KMS-11 (cell line): ENCODE measurements around the gene CAGE1.

Experiments used
- H2AFZ ChIP-seq: fragments of 200-600 bp; sonication (generic); 2 replicates; pipeline ENCODE4 v1.6.1; 2016; ENCODE audit warnings: antibody characterized with exemption, mixed run types, low read depth
- H3K27ac ChIP-seq: fragments of 200-600 bp; sonication (generic); 2 replicates; pipeline ENCODE4 v1.6.1; 2016; ENCODE audit warnings: mild to moderate bottlenecking, mixed run types
- H3K27me3 ChIP-seq: fragments of 200-600 bp; sonication (generic); 2 replicates; pipeline ENCODE4 v1.6.1; 2017; ENCODE audit warnings: mild to moderate bottlenecking, low read depth, mixed run types, moderate library complexity; ENCODE audit not compliant: insufficient read depth
- H3K36me3 ChIP-seq: fragments of 200-600 bp; sonication (generic); 2 replicates; pipeline ENCODE4 v1.6.1; 2017; ENCODE audit warnings: mild to moderate bottlenecking, mixed run types; ENCODE audit not compliant: insufficient read depth
- H3K4me1 ChIP-seq: fragments of 200-600 bp; sonication (generic); 2 replicates; pipeline ENCODE4 v1.6.1; 2016; ENCODE audit warnings: mild to moderate bottlenecking, low read depth, mixed run types; ENCODE audit not compliant: poor library complexity, severe bottlenecking
- H3K4me2 ChIP-seq: fragments of 200-600 bp; sonication (generic); 2 replicates; pipeline ENCODE4 v1.7.0; 2016; ENCODE audit warnings: mild to moderate bottlenecking, mixed run types
- H3K4me3 ChIP-seq: fragments of 200-600 bp; sonication (generic); IDR thresholded peaks from 2 replicates; pipeline ENCODE4 v1.6.1; 2017; ENCODE audit warnings: low read depth, low read length, mixed read lengths; ENCODE audit not compliant: insufficient read depth
- H3K79me2 ChIP-seq: fragments of 200-600 bp; sonication (generic); 2 replicates; pipeline ENCODE4 v1.6.1; 2016; ENCODE audit warnings: low read depth, mixed run types; ENCODE audit not compliant: insufficient read depth
- H3K9ac ChIP-seq: fragments of 200-600 bp; sonication (generic); 2 replicates; pipeline ENCODE4 v1.6.1; 2016; ENCODE audit warnings: mild to moderate bottlenecking, mixed run types
- H4K20me1 ChIP-seq: fragments of 200-600 bp; sonication (generic); 2 replicates; pipeline ENCODE4 v1.6.1; 2016; ENCODE audit warnings: mild to moderate bottlenecking, mixed run types; ENCODE audit not compliant: insufficient read depth
- TF ChIP-seq, protein P1 (sequence below): fragments of 200-600 bp; sonication (generic); conservative IDR thresholded peaks from 2 replicates; pipeline ENCODE4 v1.6.1; 2017; ENCODE audit warnings: low read depth, mild to moderate bottlenecking, antibody characterized with exemption, low read length, moderate library complexity, mixed read lengths

Gene CAGE1

DNA sequence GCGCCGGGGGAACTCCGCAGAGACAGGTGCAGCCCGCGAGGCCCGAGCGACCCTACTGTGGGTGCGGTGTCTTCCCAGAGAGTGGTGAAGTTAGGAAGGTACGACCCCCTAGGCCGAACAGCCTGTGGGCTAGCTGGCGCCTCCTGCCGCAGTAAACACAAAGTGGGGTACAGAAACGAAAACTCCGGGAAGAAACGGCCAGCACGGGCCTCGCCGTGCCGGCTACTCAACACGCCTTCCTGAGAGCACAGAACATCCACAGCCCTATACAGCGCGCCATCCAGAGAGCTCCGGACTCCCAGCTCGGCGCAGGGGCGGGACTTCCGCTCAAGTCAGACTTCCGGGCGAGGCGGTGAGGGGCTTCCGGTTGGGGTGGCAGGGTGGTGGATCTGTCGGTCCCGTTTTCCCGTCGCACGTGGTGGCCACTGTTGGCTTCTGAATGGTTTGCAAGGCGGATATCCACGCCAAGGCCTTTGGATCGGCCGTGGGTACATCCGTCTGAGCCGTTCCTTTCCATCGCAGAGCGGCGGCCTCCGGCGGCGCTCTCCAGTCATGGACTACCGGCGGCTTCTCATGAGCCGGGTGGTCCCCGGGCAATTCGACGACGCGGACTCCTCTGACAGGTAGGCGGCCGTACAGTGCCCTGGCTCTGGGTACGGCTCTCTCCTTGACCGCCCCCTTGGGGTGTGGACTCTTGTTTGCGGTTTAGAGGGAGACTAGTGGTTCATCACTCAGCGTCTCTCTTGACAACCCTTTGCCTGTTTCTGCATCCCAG is at the start of gene CAGE1, which contains the start of gene RIOK1:
Gene CAGE1, minus strand, starts transcription at position 292 of the 775 bp plus-strand sequence. CDS start 2,569 bp downstream, outside the sequence.
Gene RIOK1, plus strand, starts transcription at position 358 of the 775 bp plus-strand sequence. Its CDS starts 195 bp downstream, at position 553.
- no peaks in the 10 kb centered on the region for H3K36me3 ChIP-seq
- no peaks in the 10 kb centered on the region for H3K27me3 ChIP-seq
- peak within 1 kb of the TSS; percentile 94 for H3K4me2 ChIP-seq
- H2AFZ ChIP-seq = peak within 1 kb of the TSS; percentile 55
- peak within 1 kb of the TSS; percentile 91 for H3K9ac ChIP-seq
- peak within 1 kb of the TSS; percentile 94 for H3K27ac ChIP-seq
- TF ChIP-seq, protein P1, sequence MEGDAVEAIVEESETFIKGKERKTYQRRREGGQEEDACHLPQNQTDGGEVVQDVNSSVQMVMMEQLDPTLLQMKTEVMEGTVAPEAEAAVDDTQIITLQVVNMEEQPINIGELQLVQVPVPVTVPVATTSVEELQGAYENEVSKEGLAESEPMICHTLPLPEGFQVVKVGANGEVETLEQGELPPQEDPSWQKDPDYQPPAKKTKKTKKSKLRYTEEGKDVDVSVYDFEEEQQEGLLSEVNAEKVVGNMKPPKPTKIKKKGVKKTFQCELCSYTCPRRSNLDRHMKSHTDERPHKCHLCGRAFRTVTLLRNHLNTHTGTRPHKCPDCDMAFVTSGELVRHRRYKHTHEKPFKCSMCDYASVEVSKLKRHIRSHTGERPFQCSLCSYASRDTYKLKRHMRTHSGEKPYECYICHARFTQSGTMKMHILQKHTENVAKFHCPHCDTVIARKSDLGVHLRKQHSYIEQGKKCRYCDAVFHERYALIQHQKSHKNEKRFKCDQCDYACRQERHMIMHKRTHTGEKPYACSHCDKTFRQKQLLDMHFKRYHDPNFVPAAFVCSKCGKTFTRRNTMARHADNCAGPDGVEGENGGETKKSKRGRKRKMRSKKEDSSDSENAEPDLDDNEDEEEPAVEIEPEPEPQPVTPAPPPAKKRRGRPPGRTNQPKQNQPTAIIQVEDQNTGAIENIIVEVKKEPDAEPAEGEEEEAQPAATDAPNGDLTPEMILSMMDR = 0 out of 2 replicates have a peak, but pooled peaks have one; percentile 26
- peaks cover 24% of the 10 kb centered on the region for H3K4me1 ChIP-seq
- no peaks in the 10 kb centered on the region for H4K20me1 ChIP-seq
- H3K4me3 ChIP-seq = no peak within 1 kb of the TSS
- peaks cover 32% of the 10 kb centered on the region for H3K79me2 ChIP-seq

DNA sequence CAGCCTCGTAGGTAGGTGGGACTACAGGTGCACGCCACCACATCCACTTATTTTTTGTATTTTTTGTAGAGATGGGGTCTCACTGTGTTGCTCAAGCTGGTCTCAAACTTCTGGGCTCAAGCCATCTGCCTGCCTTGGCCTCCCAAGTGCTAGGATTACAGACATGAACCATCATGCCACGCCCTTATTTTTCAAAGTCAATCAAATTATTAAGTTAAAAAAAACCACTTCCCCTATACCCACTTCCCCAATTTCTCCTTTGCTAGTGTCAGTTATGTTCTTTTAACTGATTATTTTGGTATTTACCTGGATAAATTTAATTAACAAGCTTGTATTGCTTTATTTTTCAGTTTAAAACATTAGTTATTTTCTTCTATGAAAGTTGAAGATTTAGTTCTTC is 49.7 kb upstream of the CAGE1 start:
- Histone ChIP-seq H3K9ac (no peak overlapping the region), H2AFZ (no peak overlapping the region), H3K4me2 (no peak overlapping the region), H3K79me2 (no peaks in the 10 kb centered on the region), H3K36me3 (no peaks in the 10 kb centered on the region), H3K4me1 (no peaks in the 10 kb centered on the region), H3K27ac (no peak overlapping the region), H4K20me1 (no peaks in the 10 kb centered on the region), H3K27me3 (no peaks in the 10 kb centered on the region), H3K4me3 (no peak overlapping the region)
- TF ChIP-seq, protein P1 = no peak

DNA sequence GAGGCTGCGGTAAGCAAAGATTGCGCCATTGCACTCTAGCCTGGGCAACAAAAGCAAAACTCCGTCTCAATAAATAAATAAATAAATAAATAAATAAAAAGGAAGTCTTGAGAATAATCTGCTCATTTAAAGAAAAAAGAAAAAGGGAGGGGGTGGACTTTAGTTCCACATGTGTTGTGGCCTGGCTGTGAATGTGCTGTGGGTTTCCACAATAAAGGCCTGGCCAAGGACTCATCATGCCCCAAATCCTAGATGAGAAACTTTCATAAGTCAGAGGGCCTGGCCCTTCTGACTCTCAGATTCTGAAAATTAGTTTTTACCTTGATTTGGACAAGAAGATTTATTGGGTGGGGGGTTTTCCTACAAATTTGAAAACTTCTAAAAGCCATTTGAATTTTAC is 48.5 kb upstream of the CAGE1 start:
- H3K27ac ChIP-seq = no peak overlapping the region
- H3K79me2 ChIP-seq = no peaks in the 10 kb centered on the region
- H3K4me3 ChIP-seq = no peak overlapping the region
- no peaks in the 10 kb centered on the region for H3K27me3 ChIP-seq
- no peaks in the 10 kb centered on the region for H3K4me1 ChIP-seq
- no peak overlapping the region for H3K4me2 ChIP-seq
- H3K9ac ChIP-seq = no peak overlapping the region
- no peaks in the 10 kb centered on the region for H3K36me3 ChIP-seq
- no peaks in the 10 kb centered on the region for H4K20me1 ChIP-seq
- TF ChIP-seq, protein P1 = no peak
- H2AFZ ChIP-seq = no peak overlapping the region

DNA sequence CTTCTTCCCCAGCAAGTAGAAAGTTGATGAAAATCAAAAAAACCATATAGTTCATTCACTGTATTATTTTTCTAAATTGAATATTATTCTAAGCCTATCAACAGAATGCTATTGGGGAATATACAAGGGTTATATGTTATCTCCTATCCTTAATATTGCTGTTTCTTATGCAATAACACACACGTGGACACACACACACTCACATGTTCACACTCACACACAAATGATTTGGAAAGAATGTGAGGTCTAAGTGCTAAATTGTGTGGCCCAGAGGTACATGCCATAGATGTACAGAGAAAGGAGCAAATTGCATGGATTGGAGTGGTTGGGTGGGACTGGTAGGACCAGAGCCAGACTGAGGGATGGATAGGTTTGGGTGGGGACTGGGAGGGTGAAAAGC is 45.1 kb upstream of the CAGE1 start:
- Histone ChIP-seq H3K36me3 (no peaks in the 10 kb centered on the region), H3K4me3 (no peak overlapping the region), H3K27ac (no peak overlapping the region), H4K20me1 (no peaks in the 10 kb centered on the region), H3K79me2 (no peaks in the 10 kb centered on the region), H3K9ac (no peak overlapping the region), H3K4me1 (no peaks in the 10 kb centered on the region), H2AFZ (no peak overlapping the region), H3K4me2 (no peak overlapping the region), H3K27me3 (no peaks in the 10 kb centered on the region)
- TF ChIP-seq, protein P1 = no peak
